ENCODE results near the gene GAL3ST1.

GAL3ST1 gene

DNA sequence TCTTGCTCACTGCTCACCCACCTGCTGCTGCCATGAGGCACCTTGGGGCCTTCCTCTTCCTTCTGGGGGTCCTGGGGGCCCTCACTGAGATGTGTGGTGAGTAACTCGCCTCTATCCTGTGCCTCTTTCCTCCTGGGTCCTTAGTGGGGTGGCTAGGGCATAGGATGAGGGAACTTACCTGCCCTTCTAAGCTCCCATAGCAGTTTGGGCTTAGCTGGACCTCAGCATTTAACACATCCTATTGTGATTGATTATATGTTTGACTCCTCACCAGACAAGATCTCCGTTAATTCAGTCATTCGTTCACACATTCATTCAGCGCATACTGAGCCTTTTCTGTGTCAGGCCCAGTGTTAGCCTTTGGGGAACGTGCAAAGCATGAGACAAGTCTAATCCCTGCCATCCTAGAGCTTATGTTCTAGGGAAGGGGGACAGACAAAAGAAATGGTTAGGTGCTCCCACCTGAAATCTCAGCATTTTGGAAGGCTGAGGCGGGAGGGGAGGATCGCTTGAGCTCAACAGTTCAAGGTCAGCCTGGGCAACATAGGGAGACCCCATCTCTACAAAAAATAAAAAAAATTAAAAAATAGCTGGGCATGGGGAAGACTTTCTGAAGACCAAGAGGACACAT lies 33.0 kb upstream of the GAL3ST1 start:
- H3K36me3 Mint-ChIP-seq (ENCODE audit: low read depth) = peaks cover 7% of the 10 kb centered on the region
- peak overlapping the region; percentile 91 for H3K4me3 Mint-ChIP-seq
- H3K27ac Mint-ChIP-seq = peak overlapping the region; percentile 69
- peaks cover 54% of the 10 kb centered on the region for H3K4me1 Mint-ChIP-seq
- no peaks in the 10 kb centered on the region for H3K9me3 Mint-ChIP-seq
- TF ChIP-seq, protein P1, sequence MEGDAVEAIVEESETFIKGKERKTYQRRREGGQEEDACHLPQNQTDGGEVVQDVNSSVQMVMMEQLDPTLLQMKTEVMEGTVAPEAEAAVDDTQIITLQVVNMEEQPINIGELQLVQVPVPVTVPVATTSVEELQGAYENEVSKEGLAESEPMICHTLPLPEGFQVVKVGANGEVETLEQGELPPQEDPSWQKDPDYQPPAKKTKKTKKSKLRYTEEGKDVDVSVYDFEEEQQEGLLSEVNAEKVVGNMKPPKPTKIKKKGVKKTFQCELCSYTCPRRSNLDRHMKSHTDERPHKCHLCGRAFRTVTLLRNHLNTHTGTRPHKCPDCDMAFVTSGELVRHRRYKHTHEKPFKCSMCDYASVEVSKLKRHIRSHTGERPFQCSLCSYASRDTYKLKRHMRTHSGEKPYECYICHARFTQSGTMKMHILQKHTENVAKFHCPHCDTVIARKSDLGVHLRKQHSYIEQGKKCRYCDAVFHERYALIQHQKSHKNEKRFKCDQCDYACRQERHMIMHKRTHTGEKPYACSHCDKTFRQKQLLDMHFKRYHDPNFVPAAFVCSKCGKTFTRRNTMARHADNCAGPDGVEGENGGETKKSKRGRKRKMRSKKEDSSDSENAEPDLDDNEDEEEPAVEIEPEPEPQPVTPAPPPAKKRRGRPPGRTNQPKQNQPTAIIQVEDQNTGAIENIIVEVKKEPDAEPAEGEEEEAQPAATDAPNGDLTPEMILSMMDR (IDR thresholded peaks at IDR 0.05) = no peak
- DNase-seq = no peak
- H3K27me3 Mint-ChIP-seq (ENCODE audit: low read depth, poor library complexity) = no peaks in the 10 kb centered on the region

DNA sequence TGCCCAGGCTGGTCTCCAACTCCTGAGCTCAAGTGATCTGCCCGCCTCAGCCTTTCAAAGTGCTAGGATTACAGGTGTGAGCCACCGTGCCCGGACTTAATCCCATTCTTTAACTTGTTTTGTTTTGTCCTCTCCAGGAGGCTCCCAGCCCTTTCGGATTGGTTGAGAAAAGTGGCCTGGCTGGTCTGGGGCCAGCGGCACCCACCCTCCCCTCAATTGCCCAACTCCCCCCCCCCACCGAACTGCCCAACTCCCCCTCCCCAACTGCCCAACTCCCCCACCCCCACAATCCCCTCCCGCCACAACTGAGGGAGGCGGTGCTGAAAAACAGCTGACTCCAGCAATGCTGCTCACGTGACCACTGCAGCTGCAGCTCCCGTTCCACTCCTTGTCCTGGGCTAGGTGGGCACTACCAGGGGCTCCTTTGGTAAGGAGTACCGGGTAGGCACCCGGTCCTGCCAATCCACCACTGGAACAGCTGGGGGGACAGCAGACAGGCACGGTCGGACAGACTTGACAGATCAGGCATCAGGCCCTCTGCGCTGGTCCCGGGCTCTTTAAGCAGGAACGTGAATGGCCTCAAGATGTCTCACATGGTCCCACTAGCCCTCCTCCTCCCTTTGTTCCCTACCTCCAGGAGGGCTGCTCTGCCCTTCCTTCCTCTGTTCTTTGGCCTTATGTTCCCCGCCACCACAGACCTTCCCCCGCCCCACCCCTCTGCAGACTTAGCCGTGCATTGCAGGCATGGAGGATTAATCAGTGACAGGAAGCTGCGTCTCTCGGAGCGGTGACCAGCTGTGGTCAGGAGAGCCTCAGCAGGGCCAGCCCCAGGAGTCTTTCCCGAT lies 32.2 kb upstream of the GAL3ST1 start, which contains the start of gene TCN2:
Gene TCN2 (plus strand): TSS at position 720 of the 845 bp plus-strand sequence. CDS start 158 bp downstream, outside the sequence.
- Mint-ChIP-seq H3K4me3 (peak within 1 kb of the TSS; percentile 91), H3K27ac (peak within 1 kb of the TSS; percentile 72), H3K36me3 (ENCODE audit: low read depth) (peaks cover 4% of the 10 kb centered on the region), H3K27me3 (ENCODE audit: low read depth, poor library complexity) (peaks cover under 1% of the 10 kb centered on the region), H3K4me1 (peaks cover 58% of the 10 kb centered on the region), H3K9me3 (no peaks in the 10 kb centered on the region)
- DNase-seq = peak; percentile 55
- TF ChIP-seq, protein P1 (IDR thresholded peaks at IDR 0.05) = no peak

DNA sequence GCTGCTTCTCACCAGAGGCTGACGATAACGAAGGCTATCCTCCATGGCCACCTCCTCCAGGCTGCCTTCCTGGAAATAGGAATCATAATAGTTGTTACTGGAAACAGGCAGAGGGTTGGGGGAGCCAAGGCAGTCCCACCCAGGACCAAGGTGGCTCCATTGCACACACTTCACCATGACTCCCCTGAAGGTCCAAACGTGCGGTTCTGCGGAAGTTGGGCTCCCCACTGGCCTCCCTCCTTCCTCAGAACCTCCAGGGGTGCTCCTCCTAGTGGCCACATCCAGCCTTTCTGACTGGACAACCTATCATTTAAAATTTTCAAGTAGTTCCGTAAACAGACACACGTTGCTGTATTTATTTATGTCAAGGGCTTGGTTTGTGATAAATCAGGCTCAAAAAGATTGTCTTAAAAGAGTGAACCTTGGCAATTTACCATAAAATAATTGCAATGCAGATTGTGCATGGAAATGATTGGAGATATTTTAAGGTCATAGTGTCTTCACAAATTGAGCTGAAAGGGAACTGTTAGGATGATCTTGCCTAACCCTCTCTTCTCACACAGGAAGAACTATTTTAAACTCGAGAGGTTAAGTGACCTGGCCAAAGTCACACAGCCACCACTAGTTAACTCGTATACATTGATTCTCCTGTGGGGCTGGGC lies 31.1 kb upstream of the GAL3ST1 start:
- TF ChIP-seq, protein P1 (IDR thresholded peaks at IDR 0.05) = peak; percentile 59
- DNase-seq = peak; percentile 43
- H3K27ac Mint-ChIP-seq = no peak overlapping the region
- H3K9me3 Mint-ChIP-seq = no peaks in the 10 kb centered on the region
- no peaks in the 10 kb centered on the region for H3K36me3 Mint-ChIP-seq (ENCODE audit: low read depth)
- H3K4me1 Mint-ChIP-seq = peaks cover 58% of the 10 kb centered on the region
- peak overlapping the region; percentile 91 for H3K4me3 Mint-ChIP-seq
- peaks cover 4% of the 10 kb centered on the region for H3K27me3 Mint-ChIP-seq (ENCODE audit: low read depth, poor library complexity)

DNA sequence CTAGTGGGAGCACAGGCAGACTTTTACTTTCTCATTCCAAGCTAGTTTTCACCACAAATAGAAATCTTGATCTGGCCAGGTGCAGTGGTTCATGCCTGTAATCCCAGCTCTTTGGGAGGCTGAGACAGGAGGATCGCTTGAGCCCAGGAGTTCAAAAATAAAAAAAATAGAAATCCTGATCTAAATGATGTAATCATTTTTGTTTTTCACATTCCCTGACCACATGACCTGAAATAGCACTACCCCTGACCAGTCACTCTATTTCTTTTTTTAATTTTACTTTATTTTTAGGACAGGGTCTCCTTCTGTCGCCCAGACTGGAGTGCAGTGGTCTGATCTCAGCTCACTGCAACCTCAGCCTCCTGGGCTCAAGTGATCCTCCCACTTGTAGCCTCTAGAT lies 30.3 kb upstream of the GAL3ST1 start:
- H3K27ac Mint-ChIP-seq = no peak overlapping the region
- no peak overlapping the region for H3K4me3 Mint-ChIP-seq
- H3K36me3 Mint-ChIP-seq (ENCODE audit: low read depth) = no peaks in the 10 kb centered on the region
- H3K9me3 Mint-ChIP-seq = no peaks in the 10 kb centered on the region
- H3K27me3 Mint-ChIP-seq (ENCODE audit: low read depth, poor library complexity) = peaks cover 4% of the 10 kb centered on the region
- no peak for DNase-seq
- TF ChIP-seq, protein P1 (IDR thresholded peaks at IDR 0.05) = no peak
- H3K4me1 Mint-ChIP-seq = peaks cover 50% of the 10 kb centered on the region

DNA sequence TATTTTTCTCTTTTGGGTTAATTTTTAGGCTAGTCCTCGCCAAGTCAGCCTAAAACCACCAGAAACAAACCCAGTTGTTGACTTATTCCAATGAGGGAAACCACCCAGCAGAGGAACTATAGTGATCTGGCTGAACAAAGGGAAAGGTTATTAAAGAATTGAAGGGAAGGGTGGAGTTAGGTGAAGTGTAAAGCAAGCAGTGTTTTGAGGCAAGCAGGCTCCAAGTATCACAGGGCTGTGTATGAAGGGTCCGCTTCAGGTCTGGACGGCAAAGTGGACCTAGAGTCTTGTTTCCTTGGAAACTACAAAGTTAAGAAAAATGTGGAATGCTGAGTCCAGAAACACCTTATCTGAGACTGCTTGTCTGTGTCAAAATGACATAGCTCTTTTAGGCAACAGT lies 29.3 kb upstream of the GAL3ST1 start:
- TF ChIP-seq, protein P1 (IDR thresholded peaks at IDR 0.05) = no peak
- Mint-ChIP-seq H3K36me3 (ENCODE audit: low read depth) (no peaks in the 10 kb centered on the region), H3K9me3 (no peaks in the 10 kb centered on the region), H3K27ac (no peak overlapping the region), H3K27me3 (ENCODE audit: low read depth, poor library complexity) (peaks cover 4% of the 10 kb centered on the region), H3K4me1 (peaks cover 40% of the 10 kb centered on the region), H3K4me3 (no peak overlapping the region)
- no peak for DNase-seq
